Mucosa of rectum (tissue), 2 donors: ENCODE results near the gene RIPPLY1.

Experiments
- H3K27ac ChIP-seq, 2 donors: one replicate each; pipeline ENCODE4 v1.7.0; 2013; ENCODE audit warnings: inconsistent platforms in 2 of 2, low read depth in 2 of 2, low read length in 2 of 2
- H3K27me3 ChIP-seq, 2 donors: one replicate each; pipeline ENCODE4 v1.7.0; 2013; ENCODE audit warnings: low read length in 2 of 2; ENCODE audit not compliant: control insufficient read depth in 2 of 2, insufficient read depth in 2 of 2
- H3K36me3 ChIP-seq, 2 donors: one replicate each; pipeline ENCODE4 v1.7.0; 2013; ENCODE audit warnings: low read length in 2 of 2; ENCODE audit not compliant: control insufficient read depth in 2 of 2, insufficient read depth in 2 of 2
- H3K4me1 ChIP-seq, 2 donors: one replicate each; pipeline ENCODE4 v1.7.0; 2013; ENCODE audit warnings: low read length in 2 of 2, mild to moderate bottlenecking in 1 of 2; ENCODE audit not compliant: control insufficient read depth in 2 of 2, insufficient read depth in 2 of 2
- H3K4me3 ChIP-seq, 2 donors: one replicate each; pipeline ENCODE4 v1.7.0; 2013; ENCODE audit warnings: low read length in 2 of 2
- H3K9ac ChIP-seq, 2 donors: one replicate each; pipeline ENCODE4 v1.7.0; 2013; ENCODE audit warnings: low read length in 2 of 2, low read depth in 1 of 2, mild to moderate bottlenecking in 1 of 2
- H3K9me3 ChIP-seq, 2 donors: one replicate each; pipeline ENCODE4 v1.7.0; 2013; ENCODE audit warnings: low read length in 2 of 2; ENCODE audit not compliant: control insufficient read depth in 2 of 2
- donor health status: healthy.
- donor health status: Normal muscosa, but diverticular disease.

RIPPLY1 gene, protein sequence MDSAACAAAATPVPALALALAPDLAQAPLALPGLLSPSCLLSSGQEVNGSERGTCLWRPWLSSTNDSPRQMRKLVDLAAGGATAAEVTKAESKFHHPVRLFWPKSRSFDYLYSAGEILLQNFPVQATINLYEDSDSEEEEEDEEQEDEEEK

DNA sequence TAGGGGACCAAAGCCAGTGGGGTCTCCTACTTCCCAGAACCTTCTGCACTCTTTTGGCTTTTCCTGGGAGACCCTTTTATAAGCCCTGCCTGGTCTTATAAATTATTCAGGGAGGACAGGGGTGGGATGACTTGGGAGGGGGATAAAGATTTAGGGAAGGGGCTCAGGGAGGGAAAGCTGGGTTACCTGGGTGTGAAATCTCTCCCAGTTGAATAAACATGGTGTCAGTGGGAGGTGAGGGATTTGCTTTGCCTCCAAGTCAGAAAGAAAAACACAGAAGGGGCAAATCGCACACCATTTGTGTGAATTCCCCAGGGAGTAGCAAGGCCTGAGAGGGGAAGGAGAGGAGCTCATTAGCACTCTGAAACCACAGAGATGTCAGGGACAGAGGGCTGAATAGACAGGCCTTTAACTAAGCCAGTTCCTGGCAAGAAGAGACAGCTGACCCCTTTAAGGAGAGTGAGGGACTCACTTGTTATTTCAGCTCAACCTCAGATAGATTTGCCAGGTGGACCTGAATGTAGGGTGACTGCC, at the start of gene RIPPLY1:
RIPPLY1 (minus strand) TSS at position 51 of the 534 bp plus-strand sequence. CDS start 54 bp downstream, outside the sequence.
- H3K9ac ChIP-seq, result no peak within 1 kb of the TSS
- H3K27ac ChIP-seq, result no peak within 1 kb of the TSS
- H3K4me3 ChIP-seq, result no peak within 1 kb of the TSS
- H3K27me3 ChIP-seq, result peaks cover 0 to 2% of the 10 kb centered on the region in 2 donors
- H3K36me3 ChIP-seq, result no peaks in the 10 kb centered on the region
- no peaks in the 10 kb centered on the region for H3K9me3 ChIP-seq
- H3K4me1 ChIP-seq, result peaks cover 0 to 8% of the 10 kb centered on the region in 2 donors

DNA sequence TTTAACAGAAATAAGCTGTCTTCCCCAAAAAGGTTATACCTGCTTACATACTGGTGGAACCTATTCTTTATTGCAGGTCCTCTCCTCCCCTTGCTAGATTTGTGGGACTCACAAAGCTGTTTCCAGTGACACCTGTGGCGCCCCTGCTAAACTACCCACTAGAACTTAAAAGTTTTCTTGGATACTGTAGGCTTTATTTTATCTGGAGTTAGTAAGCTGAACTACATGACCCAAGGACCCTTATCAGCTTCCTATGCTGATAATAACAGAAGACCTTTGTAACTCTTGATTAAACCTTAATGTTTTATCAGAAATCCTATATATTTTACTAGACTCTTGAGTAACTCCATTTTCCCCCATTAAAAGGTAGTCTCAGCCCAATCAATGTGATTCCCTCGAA, 49.4 kb upstream of the RIPPLY1 start:
- H3K27me3 ChIP-seq, result no peaks in the 10 kb centered on the region
- H3K4me1 ChIP-seq, result no peaks in the 10 kb centered on the region
- no peak overlapping the region for H3K9ac ChIP-seq
- H3K9me3 ChIP-seq, result no peaks in the 10 kb centered on the region
- no peak overlapping the region for H3K4me3 ChIP-seq
- H3K27ac ChIP-seq, result no peak overlapping the region
- no peaks in the 10 kb centered on the region for H3K36me3 ChIP-seq

DNA sequence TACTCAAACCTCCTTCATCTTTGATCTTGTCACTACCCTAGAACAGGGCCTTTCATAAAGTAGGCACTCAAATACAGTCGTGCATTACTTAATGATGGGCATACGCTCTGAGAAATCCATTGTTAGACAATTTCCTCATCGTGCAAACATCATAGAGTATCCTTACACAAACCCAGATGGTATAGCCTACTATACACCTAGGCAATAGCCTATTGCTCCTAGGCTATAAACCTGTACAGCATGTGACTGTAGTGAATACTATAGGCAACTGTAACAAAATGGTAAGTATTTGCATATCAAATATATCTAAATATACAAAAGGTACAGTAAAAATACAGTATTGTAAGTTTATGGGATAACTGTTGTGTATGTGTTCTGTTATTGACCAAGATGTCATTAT, 48.9 kb upstream of the RIPPLY1 start:
- H3K27me3 ChIP-seq, result no peaks in the 10 kb centered on the region
- no peak overlapping the region for H3K4me3 ChIP-seq
- no peaks in the 10 kb centered on the region for H3K4me1 ChIP-seq
- no peaks in the 10 kb centered on the region for H3K36me3 ChIP-seq
- H3K27ac ChIP-seq, result no peak overlapping the region
- H3K9ac ChIP-seq, result no peak overlapping the region
- H3K9me3 ChIP-seq, result no peaks in the 10 kb centered on the region

DNA sequence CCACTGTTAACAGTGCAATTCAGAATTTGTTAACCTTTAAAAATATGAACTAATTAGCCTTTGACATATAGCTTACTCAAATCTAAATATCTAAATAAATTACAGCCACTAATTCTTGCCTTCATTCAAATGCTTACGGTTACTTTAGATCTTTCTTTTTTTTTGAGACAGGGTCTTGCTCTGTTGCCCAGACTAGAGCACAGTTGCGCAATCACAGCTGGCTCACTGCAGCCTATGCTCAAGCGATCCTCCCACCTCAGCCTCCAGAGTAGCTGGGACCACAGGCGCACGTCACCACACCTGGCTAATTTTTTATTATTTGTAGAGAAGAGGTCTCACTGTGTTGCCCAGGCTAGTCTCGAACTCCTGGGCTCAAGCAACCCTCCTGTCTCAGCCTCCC, 48.1 kb upstream of the RIPPLY1 start:
- H3K9ac ChIP-seq, result no peak overlapping the region
- no peak overlapping the region for H3K27ac ChIP-seq
- no peaks in the 10 kb centered on the region for H3K4me1 ChIP-seq
- H3K27me3 ChIP-seq, result no peaks in the 10 kb centered on the region
- H3K4me3 ChIP-seq, result no peak overlapping the region
- no peaks in the 10 kb centered on the region for H3K36me3 ChIP-seq
- no peaks in the 10 kb centered on the region for H3K9me3 ChIP-seq

DNA sequence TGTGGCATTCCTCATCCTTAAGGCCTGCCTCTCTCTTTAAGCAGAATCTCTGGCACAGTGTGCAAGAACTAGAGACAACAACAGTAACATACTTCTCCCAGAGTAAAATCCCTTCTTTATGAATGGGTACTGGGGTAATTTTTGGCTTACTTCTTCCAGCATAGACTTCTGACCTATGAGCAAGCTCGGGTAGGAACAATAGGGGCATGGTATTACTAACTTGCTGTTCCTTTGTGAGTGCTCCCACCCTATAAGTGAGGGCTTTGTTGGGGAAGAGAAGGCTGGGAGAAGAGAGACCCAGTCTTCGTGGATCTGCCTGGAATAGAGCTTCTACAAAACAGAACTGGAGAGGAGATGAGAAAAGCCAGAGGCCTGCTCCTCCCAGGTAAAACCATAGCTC, 47.2 kb upstream of the RIPPLY1 start:
- H3K4me3 ChIP-seq, result no peak overlapping the region
- H3K9ac ChIP-seq, result no peak overlapping the region
- H3K4me1 ChIP-seq, result no peaks in the 10 kb centered on the region
- H3K27ac ChIP-seq, result no peak overlapping the region
- no peaks in the 10 kb centered on the region for H3K9me3 ChIP-seq
- no peaks in the 10 kb centered on the region for H3K27me3 ChIP-seq
- H3K36me3 ChIP-seq, result no peaks in the 10 kb centered on the region

DNA sequence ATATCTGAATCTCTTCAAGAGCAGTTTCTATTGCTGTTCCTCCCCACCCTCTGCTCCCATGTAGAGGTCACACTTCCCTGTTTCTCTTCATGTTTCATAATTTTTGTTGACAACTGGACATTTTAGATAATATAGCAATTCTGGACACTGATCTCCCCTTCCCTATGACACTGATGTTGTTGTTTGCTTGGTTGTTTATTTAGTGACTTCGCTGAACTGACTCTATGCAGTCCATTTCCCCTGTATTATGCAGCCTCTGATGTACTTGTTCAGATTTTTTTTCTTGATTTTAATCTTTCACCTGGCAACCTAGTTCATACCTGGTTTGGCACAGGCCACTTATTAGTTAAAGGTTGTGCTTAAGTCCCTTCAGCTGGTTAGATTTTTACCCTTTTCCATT, 46.2 kb upstream of the RIPPLY1 start:
- Histone ChIP-seq H3K4me1 (no peaks in the 10 kb centered on the region), H3K27ac (no peak overlapping the region), H3K27me3 (no peaks in the 10 kb centered on the region), H3K36me3 (no peaks in the 10 kb centered on the region), H3K9me3 (no peaks in the 10 kb centered on the region), H3K9ac (no peak overlapping the region), H3K4me3 (no peak overlapping the region)

DNA sequence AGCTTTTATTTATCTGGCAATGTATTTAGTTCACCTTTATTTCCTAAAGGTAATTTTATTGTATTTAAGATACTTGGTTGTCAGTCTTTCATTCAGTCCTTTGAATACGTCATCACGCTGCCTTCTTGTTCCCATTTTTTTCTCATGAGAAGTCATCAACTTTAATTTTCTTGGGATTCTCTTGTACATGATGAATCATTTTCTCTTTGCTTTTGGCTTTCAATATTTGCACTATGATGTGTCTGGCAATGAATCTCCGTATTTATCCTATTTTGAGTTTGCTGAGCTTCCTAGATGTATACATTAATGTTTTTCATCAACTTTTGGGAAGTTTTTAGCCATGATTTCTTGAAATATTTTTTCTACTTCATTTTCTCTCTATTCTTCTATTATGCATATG, 45.5 kb upstream of the RIPPLY1 start:
- Histone ChIP-seq H3K27me3 (no peaks in the 10 kb centered on the region), H3K27ac (no peak overlapping the region), H3K4me1 (no peaks in the 10 kb centered on the region), H3K36me3 (no peaks in the 10 kb centered on the region), H3K9me3 (no peaks in the 10 kb centered on the region), H3K9ac (no peak overlapping the region), H3K4me3 (no peak overlapping the region)

DNA sequence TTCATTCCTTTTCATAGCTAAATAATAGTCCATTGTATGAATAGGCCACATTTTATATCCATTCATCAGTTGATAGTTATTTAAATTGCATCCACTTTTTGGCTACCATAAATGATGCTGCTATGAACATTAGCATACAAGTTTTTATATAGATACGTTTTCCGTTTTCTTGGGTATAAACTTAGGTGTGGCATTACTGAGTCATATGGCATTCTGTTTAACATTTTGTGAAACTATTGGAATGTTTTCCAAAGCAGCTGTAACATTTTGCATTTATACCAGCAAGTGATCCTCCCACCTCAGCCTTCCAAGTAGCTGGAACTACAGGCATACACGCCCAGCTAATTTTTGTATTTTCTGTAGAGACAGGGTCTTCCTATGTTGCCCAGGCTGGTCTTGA, 43.3 kb upstream of the RIPPLY1 start:
- Histone ChIP-seq H3K36me3 (no peaks in the 10 kb centered on the region), H3K4me3 (no peak overlapping the region), H3K9ac (no peak overlapping the region), H3K27ac (no peak overlapping the region), H3K4me1 (no peaks in the 10 kb centered on the region), H3K9me3 (no peaks in the 10 kb centered on the region), H3K27me3 (no peaks in the 10 kb centered on the region)

DNA sequence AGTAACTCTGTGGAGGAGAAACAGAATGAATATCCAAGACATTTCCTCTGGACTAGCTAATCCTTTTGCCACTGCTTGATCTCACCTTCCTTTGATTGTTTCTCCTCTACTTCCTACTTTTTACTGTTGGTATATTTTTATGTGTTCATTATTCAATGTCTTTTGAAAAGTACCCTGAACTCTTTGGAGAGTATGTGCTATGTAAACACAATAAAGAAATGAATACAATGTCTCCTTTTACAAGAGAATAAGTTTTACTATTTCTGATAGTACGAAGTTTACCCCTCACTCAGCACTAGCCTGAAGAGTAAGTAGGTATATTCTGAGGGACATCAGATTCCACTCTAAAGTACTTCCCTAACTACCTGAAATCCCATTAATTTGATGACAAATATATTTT, 36.9 kb upstream of the RIPPLY1 start:
- Histone ChIP-seq H3K27me3 (no peaks in the 10 kb centered on the region), H3K4me3 (no peak overlapping the region), H3K36me3 (no peaks in the 10 kb centered on the region), H3K27ac (no peak overlapping the region), H3K9ac (no peak overlapping the region), H3K9me3 (no peaks in the 10 kb centered on the region), H3K4me1 (peaks cover 0 to 2% of the 10 kb centered on the region in 2 donors)

DNA sequence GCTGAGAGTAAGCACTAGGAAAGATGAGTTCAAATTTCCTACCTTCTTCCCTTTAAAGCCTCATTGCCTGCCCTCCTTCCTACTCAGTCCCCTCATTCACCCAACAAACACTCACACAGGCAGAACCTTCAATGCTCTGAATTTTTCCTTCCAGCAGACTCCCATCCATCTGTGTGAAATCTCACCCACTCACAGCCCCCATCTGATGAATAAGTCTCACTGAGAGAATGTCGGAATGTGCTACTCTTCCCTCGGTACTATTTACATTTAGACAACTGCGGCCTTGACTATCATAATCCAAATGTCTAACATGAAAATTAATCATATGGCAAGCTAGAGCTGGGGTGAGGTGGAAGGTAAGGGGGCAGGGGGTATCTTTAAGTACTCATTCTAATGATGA, 36.4 kb upstream of the RIPPLY1 start:
- no peaks in the 10 kb centered on the region for H3K9me3 ChIP-seq
- H3K27me3 ChIP-seq, result no peaks in the 10 kb centered on the region
- H3K27ac ChIP-seq, result no peak overlapping the region
- no peak overlapping the region for H3K9ac ChIP-seq
- H3K4me3 ChIP-seq, result no peak overlapping the region
- H3K4me1 ChIP-seq, result peaks cover 0 to 2% of the 10 kb centered on the region in 2 donors
- H3K36me3 ChIP-seq, result no peaks in the 10 kb centered on the region

DNA sequence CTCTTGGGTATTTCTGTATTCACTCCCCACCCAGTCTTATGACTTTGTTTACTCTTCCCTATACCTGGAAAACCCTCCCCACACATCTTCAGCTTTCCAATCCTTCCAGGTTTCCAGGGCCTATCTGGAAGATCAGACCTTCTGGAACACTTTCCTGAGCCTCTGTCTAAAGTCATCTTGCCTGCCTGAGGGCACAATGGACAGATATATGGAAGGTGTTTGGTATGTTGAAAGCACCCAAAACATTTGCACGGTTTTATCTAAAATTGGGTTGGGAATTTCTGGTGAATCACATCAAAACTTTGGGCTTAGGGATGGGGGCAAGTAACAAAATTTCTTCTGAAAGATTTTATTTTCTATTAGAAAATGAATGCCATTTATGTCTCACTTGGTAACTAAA, 33.1 kb upstream of the RIPPLY1 start:
- no peak overlapping the region for H3K27ac ChIP-seq
- no peaks in the 10 kb centered on the region for H3K36me3 ChIP-seq
- H3K9me3 ChIP-seq, result no peaks in the 10 kb centered on the region
- H3K4me1 ChIP-seq, result peaks cover 0 to 2% of the 10 kb centered on the region in 2 donors
- H3K9ac ChIP-seq, result no peak overlapping the region
- H3K4me3 ChIP-seq, result no peak overlapping the region
- no peaks in the 10 kb centered on the region for H3K27me3 ChIP-seq
